HEK293 (cell line): Measurements from ENCODE around the gene EIF3J.

Source experiments
- CTCF ChIP-seq: fragments of 450-650 bp; formaldehyde crosslinking; IDR thresholded peaks from 2 replicates; pipeline ENCODE4 v1.5.1; 2016; ENCODE audit warnings: missing biosample characterization, missing genetic modification characterization
- KLF16 ChIP-seq: fragments of 450-650 bp; formaldehyde crosslinking; IDR thresholded peaks from 2 replicates; pipeline ENCODE4 v1.5.1; 2017; ENCODE audit warnings: missing biosample characterization, missing genetic modification characterization
- REST ChIP-seq: fragments of 450-650 bp; formaldehyde crosslinking; IDR thresholded peaks from 2 replicates; pipeline ENCODE4 v1.5.1; 2016; ENCODE audit warnings: missing biosample characterization, missing genetic modification characterization
- TRIM28 ChIP-seq: IDR thresholded peaks from 2 replicates; pipeline ENCODE4 v1.6.1; 2011; ENCODE audit warnings: low read length, control low read depth, borderline replicate concordance
- ZBTB21 ChIP-seq: fragments of 450-650 bp; formaldehyde crosslinking; IDR thresholded peaks from 2 replicates; pipeline ENCODE4 v1.5.1; 2017; ENCODE audit warnings: missing biosample characterization, missing genetic modification characterization
- ZBTB7A ChIP-seq: fragments of 450-650 bp; formaldehyde crosslinking; IDR thresholded peaks from 2 replicates; pipeline ENCODE4 v1.5.1; 2016; ENCODE audit warnings: low read depth, missing biosample characterization, missing genetic modification characterization
- ZNF10 ChIP-seq: fragments of 450-650 bp; formaldehyde crosslinking; IDR thresholded peaks from 2 replicates; pipeline ENCODE4 v1.5.1; 2017; ENCODE audit warnings: missing biosample characterization, missing genetic modification characterization
- ZNF211 ChIP-seq: fragments of 450-650 bp; formaldehyde crosslinking; IDR thresholded peaks from 2 replicates; pipeline ENCODE4 v1.5.1; 2016; ENCODE audit warnings: low read depth, missing biosample characterization, missing genetic modification characterization
- ZNF24 ChIP-seq: fragments of 450-650 bp; formaldehyde crosslinking; IDR thresholded peaks from 2 replicates; pipeline ENCODE4 v1.5.1; 2016; ENCODE audit warnings: missing biosample characterization, missing genetic modification characterization
- ZNF394 ChIP-seq: fragments of 450-650 bp; formaldehyde crosslinking; IDR thresholded peaks from 2 replicates; pipeline ENCODE4 v1.5.1; 2016; ENCODE audit warnings: missing biosample characterization, missing genetic modification characterization, mild to moderate bottlenecking, moderate library complexity, borderline replicate concordance
- ZNF404 ChIP-seq: fragments of 450-650 bp; formaldehyde crosslinking; IDR thresholded peaks from 2 replicates; pipeline ENCODE4 v1.5.1; 2017; ENCODE audit warnings: missing biosample characterization, missing genetic modification characterization
- ZNF488 ChIP-seq: fragments of 450-650 bp; formaldehyde crosslinking; IDR thresholded peaks from 2 replicates; pipeline ENCODE4 v1.5.1; 2016; ENCODE audit warnings: missing biosample characterization, missing genetic modification characterization
- ZNF530 ChIP-seq: fragments of 450-650 bp; formaldehyde crosslinking; IDR thresholded peaks from 2 replicates; pipeline ENCODE4 v1.5.1; 2016; ENCODE audit warnings: low read depth, missing biosample characterization, missing genetic modification characterization
- ZNF768 ChIP-seq: fragments of 450-650 bp; formaldehyde crosslinking; IDR thresholded peaks from 2 replicates; pipeline ENCODE4 v1.5.1; 2018; ENCODE audit warnings: missing biosample characterization, mild to moderate bottlenecking, missing genetic modification characterization

GRCh38 chr15:44595656-44596510, 58.9 kb downstream of the EIF3J start:
- TF ChIP-seq ZNF404 (tag by site-specific recombination), result no peak
- TF ChIP-seq ZNF768 (tag by site-specific recombination), result no peak
- no peak for TF ChIP-seq CTCF (tag by site-specific recombination)
- TF ChIP-seq ZNF530, result no peak
- no peak for TF ChIP-seq KLF16 (tag by site-specific recombination)
- no peak for TF ChIP-seq ZBTB7A (tag by site-specific recombination)
- TF ChIP-seq ZNF211 (tag by site-specific recombination), result no peak
- TF ChIP-seq REST (tag by site-specific recombination), result no peak
- no peak for TF ChIP-seq TRIM28
- TF ChIP-seq ZNF488 (tag by site-specific recombination), result no peak
- no peak for TF ChIP-seq ZNF394
- no peak for TF ChIP-seq ZNF24 (tag by site-specific recombination)
- no peak for TF ChIP-seq ZBTB21 (tag by site-specific recombination)
- TF ChIP-seq ZNF10 (tag by site-specific recombination), result no peak
